Nephron progenitor cell (in vitro differentiated cells): ENCODE data around the gene RNU6-9.

ENCODE experiments used
- DNase-seq: peaks from one replicate; pipeline ENCODE4 v3.0.0; 2021
- H3K27ac Mint-ChIP-seq: 2 replicates; pipeline ENCODE4 v1.8.0; 2021; ENCODE audit warnings: mild to moderate bottlenecking, moderate library complexity, mixed read lengths
- H3K27me3 Mint-ChIP-seq: 2 replicates; pipeline ENCODE4 v1.8.0; 2021; ENCODE audit warnings: mild to moderate bottlenecking, low read depth, mixed read lengths; ENCODE audit not compliant: poor library complexity
- H3K36me3 Mint-ChIP-seq: 2 replicates; pipeline ENCODE4 v1.8.0; 2021; ENCODE audit warnings: low read depth, mixed read lengths
- H3K4me1 Mint-ChIP-seq: 2 replicates; pipeline ENCODE4 v1.8.0; 2021; ENCODE audit warnings: mixed read lengths
- H3K4me3 Mint-ChIP-seq: 2 replicates; pipeline ENCODE4 v1.8.0; 2021; ENCODE audit warnings: mild to moderate bottlenecking, moderate library complexity, mixed read lengths
- H3K9me3 Mint-ChIP-seq: 2 replicates; pipeline ENCODE4 v1.8.0; 2021; ENCODE audit warnings: mild to moderate bottlenecking, moderate library complexity, mixed read lengths
- CTCF ChIP-seq: fragments of 200-600 bp; sonication (generic); IDR thresholded peaks from 2 replicates; pipeline ENCODE4 v1.5.0; 2021; ENCODE audit warnings: antibody characterized with exemption

RNU6-9 gene

GRCh38 chr19:919199-920050, 26.1 kb downstream of the RNU6-9 start:
- Mint-ChIP-seq H3K4me3 (no peak overlapping the region), H3K9me3 (no peaks in the 10 kb centered on the region), H3K4me1 (peaks cover 11% of the 10 kb centered on the region), H3K27me3 (peaks cover 61% of the 10 kb centered on the region), H3K36me3 (no peaks in the 10 kb centered on the region), H3K27ac (no peak overlapping the region)
- TF ChIP-seq CTCF, result no peak
- no peak for DNase-seq

- H3K9me3 Mint-ChIP-seq, result no peaks in the 10 kb centered on the region
- peaks cover 11% of the 10 kb centered on the region for H3K4me1 Mint-ChIP-seq
- no peak for TF ChIP-seq CTCF
- no peaks in the 10 kb centered on the region for H3K36me3 Mint-ChIP-seq
- H3K4me3 Mint-ChIP-seq, result peak overlapping the region; percentile 57
- DNase-seq, result peak; percentile 57
- H3K27ac Mint-ChIP-seq, result no peak overlapping the region
- H3K27me3 Mint-ChIP-seq, result peaks cover 56% of the 10 kb centered on the region
Observed at GRCh38 chr19:920051-920864, 27.0 kb downstream of the RNU6-9 start.

- DNase-seq, result no peak
- no peak for TF ChIP-seq CTCF
- H3K4me1 Mint-ChIP-seq, result peaks cover 20% of the 10 kb centered on the region
- peak overlapping the region; percentile 69 for H3K4me3 Mint-ChIP-seq
- no peaks in the 10 kb centered on the region for H3K36me3 Mint-ChIP-seq
- H3K27ac Mint-ChIP-seq, result no peak overlapping the region
- H3K27me3 Mint-ChIP-seq, result peaks cover 28% of the 10 kb centered on the region
- H3K9me3 Mint-ChIP-seq, result no peaks in the 10 kb centered on the region
Observed at GRCh38 chr19:924553-925086, 31.3 kb downstream of the RNU6-9 start.

GRCh38 chr19:925087-925525, 31.8 kb downstream of the RNU6-9 start:
- Mint-ChIP-seq H3K36me3 (peaks cover 5% of the 10 kb centered on the region), H3K27me3 (peaks cover 28% of the 10 kb centered on the region), H3K27ac (no peak overlapping the region), H3K4me3 (peak overlapping the region; percentile 79), H3K9me3 (no peaks in the 10 kb centered on the region), H3K4me1 (peaks cover 20% of the 10 kb centered on the region)
- no peak for TF ChIP-seq CTCF
- DNase-seq, result no peak

- no peak for TF ChIP-seq CTCF
- H3K36me3 Mint-ChIP-seq, result peaks cover 9% of the 10 kb centered on the region
- peaks cover 20% of the 10 kb centered on the region for H3K4me1 Mint-ChIP-seq
- H3K27ac Mint-ChIP-seq, result peak within 1 kb of the TSS; percentile 59
- peak within 1 kb of the TSS; percentile 89 for H3K4me3 Mint-ChIP-seq
- H3K9me3 Mint-ChIP-seq, result no peaks in the 10 kb centered on the region
- peaks cover 23% of the 10 kb centered on the region for H3K27me3 Mint-ChIP-seq
- peak; percentile 87 for DNase-seq
Observed at GRCh38 chr19:925526-926322, 32.4 kb downstream of the RNU6-9 start, which contains the start of gene ARID3A. TSS of gene ARID3A (plus strand) at chr19:926035. CDS start at chr19:929529, 3,494 bp downstream.
